ENCODE results near the gene UBR3.
"Not testable (repeated sequence)": the region's sequence is repeated elsewhere in the genome, so short reads cannot be mapped to it uniquely, and the experiment has no call there.

The UBR3 gene

DNA sequence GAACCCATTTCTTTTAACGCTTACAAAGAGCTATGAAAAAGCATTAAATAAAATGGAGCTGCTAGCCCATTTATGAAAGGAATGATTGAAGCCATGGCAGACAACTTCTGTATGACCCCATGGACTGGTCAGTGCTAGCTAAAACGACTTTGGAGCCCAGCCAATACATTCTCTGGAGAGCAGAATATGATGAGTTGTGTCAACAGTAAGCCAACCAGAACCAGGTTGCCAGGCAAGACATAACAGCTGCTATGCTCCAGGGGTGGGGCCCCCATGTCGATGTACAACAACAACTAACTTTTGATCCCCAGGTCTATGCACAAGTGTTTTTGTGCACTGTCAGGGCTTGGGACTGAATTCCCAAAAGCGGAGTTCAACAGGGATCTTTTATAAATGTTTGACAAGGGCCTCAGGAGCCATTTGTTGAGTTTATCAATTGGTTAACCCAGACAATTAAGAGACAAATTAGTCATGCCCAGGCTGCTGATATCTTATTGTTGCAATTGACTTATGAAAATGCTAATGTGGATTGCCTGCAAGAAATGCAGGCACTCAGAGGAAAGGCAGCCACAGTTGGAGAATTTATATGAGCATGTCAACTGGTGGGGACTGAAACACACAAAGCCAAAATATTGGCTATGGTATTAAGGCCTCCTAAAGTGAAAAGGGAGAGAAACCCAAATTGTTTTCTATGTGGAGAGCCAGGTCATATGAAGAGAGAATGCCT lies 286.1 kb downstream of the UBR3 start:
- DNase-seq (ENCODE audit: low read depth): no peak

- DNase-seq (ENCODE audit: low read depth): no peak
These were observed 288.4 kb downstream of the UBR3 start for GRCh38 chr2:170115501-170116229.

DNA sequence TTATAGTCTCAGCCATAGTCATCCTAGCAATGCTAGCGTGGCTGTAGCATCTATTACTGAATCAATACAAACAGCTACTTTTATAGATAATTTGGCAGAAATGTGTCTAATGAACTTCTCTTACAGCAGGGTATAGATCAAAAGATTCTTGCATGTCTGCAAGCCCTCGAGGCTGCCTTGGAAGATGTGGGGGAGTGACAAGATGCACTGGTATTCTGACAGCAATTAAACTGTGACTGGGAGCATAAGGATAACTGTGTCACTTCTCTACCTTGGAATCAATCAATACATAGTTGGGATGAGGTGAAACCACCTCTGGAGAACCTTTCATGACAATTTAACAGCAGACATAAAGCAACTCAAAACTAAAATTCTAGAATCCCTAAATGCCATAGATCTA lies 291.4 kb downstream of the UBR3 start:
- no peak for DNase-seq (ENCODE audit: low read depth)

DNA sequence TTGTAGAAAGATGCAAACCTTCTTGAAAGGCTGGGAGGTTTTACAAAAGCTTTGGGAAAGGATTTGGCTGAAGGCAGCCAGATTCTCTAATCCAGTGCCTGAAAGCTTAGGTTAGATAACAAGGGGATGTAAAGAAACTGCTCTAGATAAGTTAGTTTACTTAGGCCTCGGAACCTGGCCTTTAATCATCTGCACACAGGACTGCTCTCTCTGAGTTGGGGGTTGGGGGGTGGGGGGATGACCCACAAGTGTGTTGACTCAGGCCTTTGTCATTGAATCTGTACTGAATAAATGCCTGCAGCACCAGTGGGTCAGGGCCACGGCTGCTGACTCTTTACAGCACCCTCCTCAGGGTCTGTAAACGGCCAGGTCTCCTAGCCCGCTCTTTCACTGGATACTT lies 292.1 kb downstream of the UBR3 start:
- not testable (repeated sequence) for DNase-seq (ENCODE audit: low read depth)

- DNase-seq (ENCODE audit: low read depth): no peak
These were observed 294.4 kb downstream of the UBR3 start for GRCh38 chr2:170121689-170122088.

DNA sequence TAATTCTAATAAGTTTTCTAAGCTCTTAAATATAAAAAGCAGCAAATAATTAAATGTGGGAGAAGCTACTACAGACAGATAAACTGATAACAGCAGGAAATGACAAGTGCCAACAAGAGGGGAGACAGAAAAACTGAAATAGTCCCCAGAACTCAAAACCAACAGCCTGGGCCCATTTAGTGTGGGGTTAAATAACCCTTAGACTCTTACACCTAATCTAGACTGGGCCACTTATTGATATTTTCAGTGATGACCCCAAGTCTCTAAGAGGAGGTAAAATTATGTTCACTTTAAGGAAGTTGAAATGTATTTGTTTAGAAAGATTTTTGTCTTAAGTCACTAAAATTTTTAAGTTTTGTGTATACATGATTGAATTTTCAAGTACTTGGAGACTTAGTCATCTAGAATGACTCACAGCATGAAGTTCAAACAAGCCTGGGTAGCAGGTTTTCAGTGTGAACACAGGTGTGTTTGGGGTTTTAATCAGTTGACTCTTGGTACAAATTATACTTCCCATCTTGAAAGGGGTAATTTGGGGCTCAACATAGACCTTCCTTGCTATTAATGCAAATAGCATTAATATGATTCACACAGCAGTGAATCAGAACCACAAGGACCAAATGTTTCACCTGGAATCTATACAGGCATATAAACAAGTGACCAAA lies 295.8 kb downstream of the UBR3 start:
- DNase-seq (ENCODE audit: low read depth): no peak

- DNase-seq (ENCODE audit: low read depth): no peak
These were observed 296.3 kb downstream of the UBR3 start for GRCh38 chr2:170123593-170123992.

- not testable (repeated sequence) for DNase-seq (ENCODE audit: low read depth)
These were observed 299.0 kb downstream of the UBR3 start for GRCh38 chr2:170126138-170126728.

All from GM04503 (cell line).